IMR-90 (cell line): ENCODE results near the gene CHPF2. TPM values are rescaled to one million over a fixed set of nuclear protein-coding genes. Genes with fewer than 3 reads are reported as not detected.

Source experiments
- ATAC-seq: fragments of 200-7000 bp; cut with Tn5 transposase; 2 replicates; pipeline ENCODE4 v1.9.1; 2020; ENCODE audit warnings: low read depth, mild to moderate bottlenecking, moderate library complexity
- BruUV-seq: library from RNA; stranded (reverse); fragments of 400-500 nt; replicated peaks from 2 replicates; lab custom pipeline; 2021; lab: Mats Ljungman, UMichigan
- CTCF ChIA-PET: fragments of 300-600 bp; formaldehyde crosslinking; extraction: SDS; loops from one replicate; lab custom pipeline; 2021; ENCODE audit warnings: antibody characterized with exemption; lab: Yijun Ruan, JAX
- POLR2A ChIA-PET: fragments of 300-600 bp; sonication (Branson Sonifier 250); formaldehyde crosslinking; loops from one replicate; lab custom pipeline; 2022; ENCODE audit warnings: antibody characterized with exemption; ENCODE audit not compliant: unreplicated experiment; lab: Charles Lee
- DNase-seq: peaks from one replicate; pipeline ENCODE4 v3.0.0; 2013
- H2AFZ ChIP-seq: replicated peaks from 2 replicates; pipeline ENCODE3; 2013; ENCODE audit warnings: low read length, mild to moderate bottlenecking; ENCODE audit not compliant: poor library complexity
- H2AK5ac ChIP-seq: 2 replicates; pipeline ENCODE4 v1.6.1; 2013; ENCODE audit warnings: low read depth, low read length, inconsistent platforms
- H2AK9ac ChIP-seq: replicated peaks from 2 replicates; pipeline ENCODE3; 2013; ENCODE audit warnings: mild to moderate bottlenecking, low read depth, low read length, moderate library complexity; ENCODE audit not compliant: poor library complexity
- H2BK120ac ChIP-seq: 2 replicates; pipeline ENCODE4 v1.6.1; 2013; ENCODE audit warnings: low read depth, low read length, inconsistent platforms
- H2BK15ac ChIP-seq: 3 replicates; pipeline ENCODE4 v1.6.1; 2013; ENCODE audit warnings: low read depth, low read length, inconsistent platforms
- H2BK20ac ChIP-seq: 2 replicates; pipeline ENCODE4 v1.6.1; 2013; ENCODE audit warnings: low read depth, mild to moderate bottlenecking, inconsistent platforms, low read length, moderate library complexity
- H2BK5ac ChIP-seq: 2 replicates; pipeline ENCODE4 v1.6.1; 2013; ENCODE audit warnings: mild to moderate bottlenecking, low read depth, low read length, inconsistent platforms; ENCODE audit not compliant: poor library complexity, severe bottlenecking
- H3K14ac ChIP-seq: replicated peaks from 2 replicates; pipeline ENCODE4 v1.6.1; 2013; ENCODE audit warnings: low read depth, low read length, inconsistent platforms
- H3K18ac ChIP-seq: 2 replicates; pipeline ENCODE4 v1.6.1; 2013; ENCODE audit warnings: low read depth, low read length, control low read depth
- H3K23ac ChIP-seq: 2 replicates; pipeline ENCODE4 v1.6.1; 2013; ENCODE audit warnings: low read depth, low read length, inconsistent platforms
- H3K27ac ChIP-seq: 2 replicates; pipeline ENCODE4 v1.5.1; 2013; ENCODE audit warnings: mild to moderate bottlenecking, control low read depth, low read length; ENCODE audit not compliant: insufficient read depth
- H3K27me3 ChIP-seq: 2 replicates; pipeline ENCODE4 v1.6.1; 2013; ENCODE audit warnings: low read length; ENCODE audit not compliant: control insufficient read depth, insufficient read depth
- H3K36me3 ChIP-seq: 2 replicates; pipeline ENCODE4 v1.6.1; 2013; ENCODE audit warnings: low read length, mixed read lengths; ENCODE audit not compliant: control insufficient read depth, insufficient read depth
- H3K4ac ChIP-seq: 2 replicates; pipeline ENCODE4 v1.6.1; 2013; ENCODE audit warnings: low read depth, low read length, inconsistent platforms
- H3K4me1 ChIP-seq: 2 replicates; pipeline ENCODE4 v1.6.1; 2013; ENCODE audit warnings: low read length, mixed read lengths; ENCODE audit not compliant: control insufficient read depth, insufficient read depth
- H3K4me2 ChIP-seq: 2 replicates; pipeline ENCODE4 v1.6.1; 2013; ENCODE audit warnings: low read depth, mild to moderate bottlenecking, control low read depth, low read length, moderate library complexity
- H3K4me3 ChIP-seq: 2 replicates; pipeline ENCODE4 v1.5.1; 2013; ENCODE audit warnings: low read depth, mild to moderate bottlenecking, control low read depth, low read length, moderate library complexity; ENCODE audit not compliant: insufficient read depth
- H3K56ac ChIP-seq: 2 replicates; pipeline ENCODE4 v1.6.1; 2013; ENCODE audit warnings: low read length, inconsistent platforms; ENCODE audit not compliant: insufficient read depth; ENCODE audit errors: extremely low read depth
- H3K79me1 ChIP-seq, 2 experiments: 2 replicates each; pipeline ENCODE4 v1.6.1; 2013; ENCODE audit warnings: low read length in 2 of 2, inconsistent platforms in 1 of 2, low read depth in 1 of 2
- H3K9ac ChIP-seq: 2 replicates; pipeline ENCODE4 v1.6.1; 2013; ENCODE audit warnings: low read depth, low read length, control low read depth
- H3K9me1 ChIP-seq: 2 replicates; pipeline ENCODE4 v1.6.1; 2013; ENCODE audit warnings: low read length, inconsistent platforms; ENCODE audit not compliant: insufficient read depth
- H3K9me3 ChIP-seq: 2 replicates; pipeline ENCODE4 v1.6.1; 2013; ENCODE audit warnings: low read length; ENCODE audit not compliant: control insufficient read depth, insufficient read depth
- H4K20me1 ChIP-seq: 2 replicates; pipeline ENCODE4 v1.6.1; 2013; ENCODE audit warnings: low read length, inconsistent platforms; ENCODE audit not compliant: insufficient read depth
- H4K5ac ChIP-seq: 2 replicates; pipeline ENCODE4 v1.6.1; 2013; ENCODE audit warnings: mild to moderate bottlenecking, low read depth, low read length, control low read depth
- H4K8ac ChIP-seq, 2 experiments: 2 replicates each; pipeline ENCODE4 v1.6.1; 2013; ENCODE audit warnings: low read depth in 2 of 2, low read length in 2 of 2, control low read depth in 1 of 2, inconsistent platforms in 1 of 2
- H4K91ac ChIP-seq: 2 replicates; pipeline ENCODE4 v1.6.1; 2013; ENCODE audit warnings: low read depth, low read length, inconsistent platforms; ENCODE audit not compliant: insufficient read depth
- BHLHE40 ChIP-seq: fragments of 150-350 bp; IDR thresholded peaks from 2 replicates; pipeline ENCODE4 v1.6.1; 2016; ENCODE audit warnings: mild to moderate bottlenecking, low read depth, low read length
- CEBPB ChIP-seq: IDR thresholded peaks from 2 replicates; pipeline ENCODE4 v1.6.1; 2012; ENCODE audit warnings: low read depth, low read length, improper control_type of control experiment
- CHD1 ChIP-seq: IDR thresholded peaks from 2 replicates; pipeline ENCODE4 v1.6.1; 2012; ENCODE audit warnings: low read depth, low read length, improper control_type of control experiment
- CTCF ChIP-seq: conservative IDR thresholded peaks from 2 replicates; pipeline ENCODE4 v1.5.1; 2012; ENCODE audit warnings: mild to moderate bottlenecking, low read depth, low read length, improper control_type of control experiment
- ELK1 ChIP-seq: fragments of 150-350 bp; IDR thresholded peaks from 2 replicates; pipeline ENCODE4 v1.6.1; 2016; ENCODE audit warnings: low read depth, mild to moderate bottlenecking, low read length, moderate library complexity, borderline replicate concordance
- FOS ChIP-seq: fragments of 150-350 bp; IDR thresholded peaks from 2 replicates; pipeline ENCODE4 v1.6.1; 2016; ENCODE audit warnings: low read depth, low read length
- MAFK ChIP-seq: IDR thresholded peaks from 2 replicates; pipeline ENCODE4 v1.6.1; 2012; ENCODE audit warnings: low read depth, low read length, improper control_type of control experiment
- MAZ ChIP-seq: IDR thresholded peaks from 2 replicates; pipeline ENCODE4 v1.6.1; 2012; ENCODE audit warnings: low read depth, mild to moderate bottlenecking, low read length, improper control_type of control experiment, moderate library complexity, borderline replicate concordance
- MXI1 ChIP-seq: IDR thresholded peaks from 2 replicates; pipeline ENCODE4 v1.6.1; 2012; ENCODE audit warnings: low read depth, mild to moderate bottlenecking, low read length, moderate library complexity, borderline replicate concordance
- POLR2A ChIP-seq: IDR thresholded peaks from 2 replicates; pipeline ENCODE4 v1.6.1; 2012; ENCODE audit warnings: mild to moderate bottlenecking, low read depth, low read length
- RCOR1 ChIP-seq: IDR thresholded peaks from 2 replicates; pipeline ENCODE4 v1.6.1; 2012; ENCODE audit warnings: mild to moderate bottlenecking, low read length, improper control_type of control experiment; ENCODE audit not compliant: insufficient replicate concordance
- RFX5 ChIP-seq: IDR thresholded peaks from 2 replicates; pipeline ENCODE4 v1.8.0; 2012; ENCODE audit warnings: low read depth, mild to moderate bottlenecking, low read length, moderate library complexity
- SMC3 ChIP-seq: fragments of 150-350 bp; IDR thresholded peaks from 2 replicates; pipeline ENCODE4 v1.6.1; 2016; ENCODE audit warnings: low read depth, mild to moderate bottlenecking, antibody characterized with exemption, low read length, moderate library complexity
- WGBS, 2 experiments: methylation state at CpG; one replicate each; pipeline versions ENCODE4 v1.1.5 to v1.1.7; 2013; ENCODE audit warnings: missing lambda C conversion rate in 2 of 2; ENCODE audit not compliant: insufficient read length in 1 of 2; ENCODE audit errors: extremely low coverage in 2 of 2; 5-methylcytosine and 5-hydroxymethylcytosine counted together
- dilution Hi-C: fragments of 300-500 bp; cut with HindIII; formaldehyde crosslinking; loops from one replicate; pipeline ENCODE4 v1.14.3; 2018; ENCODE audit warnings: low sequenced_read_pairs; ENCODE audit not compliant: unreplicated experiment
- in situ Hi-C: fragments of 300-500 bp; cut with MboI; formaldehyde crosslinking; loops from 3 replicates; pipeline ENCODE4 v1.14.3; 2019; ENCODE audit warnings: low sequenced_read_pairs, inconsistent platforms, mixed read lengths
- intact Hi-C: fragments of 100-400 bp; cut with micrococcal nuclease; formaldehyde crosslinking; loops from 2 replicates; pipeline ENCODE4 v1.10.0; 2022
- polyA plus RNA-seq, 3 experiments: library from polyadenylated mRNA; depleted of rRNA; stranded (reverse); fragments of >200 nt; gene quantifications; 2 replicates each; pipeline ENCODE4 v1.2.3, GENCODE V29; 2012; ENCODE audit warnings: low replicate concordance in 1 of 3
- total RNA-seq: library from RNA; depleted of rRNA; stranded (reverse); fragments of >200 nt; gene quantifications from 2 replicates; pipeline ENCODE4 v1.2.3, GENCODE V29; 2012
- TF ChIP-seq, protein P1 (sequence below): fragments of 150-350 bp; IDR thresholded peaks from 2 replicates; pipeline ENCODE4 v1.6.1; 2017; ENCODE audit warnings: mild to moderate bottlenecking, antibody characterized with exemption, low read length, low read depth

CHPF2 gene
- total and polyA plus RNA-seq, 2 of the 4 experiments (the other 2 are of a cell fraction), result 26.2 to 77.0 TPM

DNA sequence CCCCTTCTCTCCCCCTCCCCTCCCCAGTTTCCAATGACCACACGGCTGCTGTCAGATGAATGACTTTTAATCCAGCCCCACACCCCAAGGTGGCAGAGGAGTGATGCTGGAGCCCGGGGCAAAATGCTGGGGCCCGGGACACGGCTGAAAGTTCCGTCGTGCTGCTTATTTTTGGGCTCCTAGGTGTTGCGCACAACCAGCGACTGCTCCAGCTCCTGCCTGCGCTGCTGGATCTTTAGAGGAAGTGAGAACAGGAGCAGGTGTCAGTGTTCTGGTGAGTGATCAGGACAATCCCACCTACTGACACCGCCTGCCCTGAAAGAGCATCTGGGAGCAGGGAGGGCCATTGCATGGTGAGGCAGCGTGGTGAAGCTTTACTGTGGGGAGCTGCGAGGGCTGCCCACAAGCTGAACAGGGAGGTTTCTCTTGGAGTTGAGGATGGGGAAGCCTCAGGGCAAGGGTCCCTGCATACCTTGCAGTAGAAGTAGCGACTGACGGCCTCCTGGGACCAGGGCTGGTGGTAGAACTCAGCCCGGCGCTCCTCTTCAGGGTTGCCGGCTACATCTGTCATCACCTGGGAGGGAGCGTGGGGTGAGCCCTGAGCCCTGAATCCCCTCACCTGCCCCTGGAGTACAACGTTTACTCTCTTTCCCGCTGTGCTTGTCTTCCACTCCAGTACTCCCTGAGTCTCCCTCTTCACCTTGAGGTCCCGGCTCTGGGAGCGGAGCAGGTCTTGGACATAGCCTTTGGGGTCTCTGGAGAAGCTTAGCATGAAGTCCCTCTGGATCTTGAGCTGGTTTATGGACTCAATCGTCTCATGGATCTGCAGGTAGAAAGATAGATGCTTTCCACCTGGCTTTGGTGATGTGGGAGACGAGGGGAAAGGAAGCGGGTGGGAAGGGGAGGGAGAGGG is 6.9 kb downstream of the CHPF2 start:
- no peak overlapping the region for H4K91ac ChIP-seq
- no peak overlapping the region for H2AK5ac ChIP-seq
- no peak overlapping the region for H2BK120ac ChIP-seq
- no peak for ATAC-seq
- H3K27ac ChIP-seq, result no peak overlapping the region
- H4K20me1 ChIP-seq, result peaks cover 82% of the 10 kb centered on the region
- peaks cover 7 to 90% of the 10 kb centered on the region in 2 experiments for H3K79me1 ChIP-seq
- DNase-seq, result no peak
- H3K4me3 ChIP-seq, result no peak overlapping the region
- no peak overlapping the region for H2BK20ac ChIP-seq
- no peak overlapping the region for H2AK9ac ChIP-seq
- no peak overlapping the region for H3K9ac ChIP-seq
- H3K14ac ChIP-seq, result no peak overlapping the region
- no peak overlapping the region for H2AFZ ChIP-seq
- H3K27me3 ChIP-seq, result no peaks in the 10 kb centered on the region
- H3K4ac ChIP-seq, result no peak overlapping the region
- intact Hi-C loops, result no loop called here
- no peak overlapping the region for H2BK15ac ChIP-seq
- no peak overlapping the region for H4K5ac ChIP-seq
- in situ Hi-C loops, result no loop called here
- H3K4me2 ChIP-seq, result no peak overlapping the region
- no TSS peak for BruUV-seq
- no peak overlapping the region for H2BK5ac ChIP-seq
- H3K9me3 ChIP-seq, result no peaks in the 10 kb centered on the region
- CTCF ChIA-PET, result no interaction called here
- WGBS, 2 experiments, result 87% methylated on average over 5 of the region's 25 CpGs; no CpG with 5 or more reads in 1 of the 2 experiments
- dilution Hi-C loops, result no loop called here
- peaks cover 2% of the 10 kb centered on the region; the same call in 1 of the 2 replicates for H3K4me1 ChIP-seq
- no peak overlapping the region for H3K23ac ChIP-seq
- H3K18ac ChIP-seq, result no peak overlapping the region
- no peak overlapping the region for H4K8ac ChIP-seq
- peaks cover 79% of the 10 kb centered on the region for H3K36me3 ChIP-seq
- H3K9me1 ChIP-seq, result no peaks in the 10 kb centered on the region
- H3K56ac ChIP-seq, result no peak overlapping the region
- POLR2A ChIA-PET, result interaction anchor here (1.1 kb wide), 1 partner anchor 13 kb away, joined by 3 read pairs; no protein-coding TSS in a partner anchor
- TF ChIP-seq BHLHE40 (no peak), CHD1 (no peak), SMC3 (no peak), RCOR1 (no peak), MXI1 (no peak), RFX5 (no peak), CTCF (no peak), ELK1 (no peak), POLR2A (no peak), MAFK (no peak), MAZ (no peak), CEBPB (no peak), FOS (no peak)
- TF ChIP-seq, protein P1, sequence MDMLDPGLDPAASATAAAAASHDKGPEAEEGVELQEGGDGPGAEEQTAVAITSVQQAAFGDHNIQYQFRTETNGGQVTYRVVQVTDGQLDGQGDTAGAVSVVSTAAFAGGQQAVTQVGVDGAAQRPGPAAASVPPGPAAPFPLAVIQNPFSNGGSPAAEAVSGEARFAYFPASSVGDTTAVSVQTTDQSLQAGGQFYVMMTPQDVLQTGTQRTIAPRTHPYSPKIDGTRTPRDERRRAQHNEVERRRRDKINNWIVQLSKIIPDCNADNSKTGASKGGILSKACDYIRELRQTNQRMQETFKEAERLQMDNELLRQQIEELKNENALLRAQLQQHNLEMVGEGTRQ, result no peak
